HG03097 (cell line): ENCODE results near the gene FAM151B.
"Not testable (repeated sequence)": the region's sequence is repeated elsewhere in the genome, so short reads cannot be mapped to it uniquely, and the experiment has no call there.

Experiments
- ATAC-seq: cut with Tn5 transposase; IDR thresholded peaks from one replicate; pipeline ENCODE4 v1.9.1; 2021; ENCODE audit not compliant: unreplicated experiment, low FRiP score

The FAM151B gene

DNA sequence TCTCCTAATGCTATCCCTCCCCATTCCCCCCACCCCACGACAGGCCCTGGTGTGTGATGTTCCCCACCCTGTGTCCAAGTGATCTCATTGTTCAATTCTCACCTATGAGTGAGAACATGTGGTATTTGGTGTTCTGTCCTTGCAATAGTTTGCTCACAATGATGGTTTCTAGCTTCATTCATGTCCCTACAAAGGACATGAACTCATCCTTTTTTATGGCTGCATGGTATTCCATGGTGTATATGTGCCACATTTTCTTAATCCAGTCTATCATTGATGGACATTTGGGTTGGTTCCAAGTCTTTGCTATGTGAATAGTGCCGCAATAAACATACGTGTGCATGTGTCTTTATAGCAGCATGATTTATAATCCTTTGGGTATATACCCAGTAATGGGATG lies 92.4 kb downstream of the FAM151B start:
- not testable (repeated sequence) for ATAC-seq

DNA sequence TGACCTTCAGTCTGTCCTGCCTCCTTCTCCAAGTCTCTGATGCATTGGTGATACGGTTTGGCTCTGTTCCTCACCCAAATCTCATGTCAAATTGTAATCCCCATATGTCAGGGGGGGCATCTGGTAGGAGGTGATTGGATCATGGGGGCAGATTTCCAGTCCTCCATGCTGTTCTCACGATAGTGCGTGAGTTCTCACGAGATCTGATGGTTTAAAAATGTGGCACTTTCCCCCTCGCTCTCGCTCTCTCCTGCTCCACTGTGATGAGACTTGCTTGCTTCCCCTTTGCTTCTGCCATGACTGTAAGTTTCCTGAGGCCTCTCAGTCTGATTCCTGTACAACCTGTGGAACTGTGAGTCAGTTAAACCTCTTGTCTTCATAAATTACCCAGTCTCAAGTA lies 96.9 kb downstream of the FAM151B start:
- no peak for ATAC-seq

DNA sequence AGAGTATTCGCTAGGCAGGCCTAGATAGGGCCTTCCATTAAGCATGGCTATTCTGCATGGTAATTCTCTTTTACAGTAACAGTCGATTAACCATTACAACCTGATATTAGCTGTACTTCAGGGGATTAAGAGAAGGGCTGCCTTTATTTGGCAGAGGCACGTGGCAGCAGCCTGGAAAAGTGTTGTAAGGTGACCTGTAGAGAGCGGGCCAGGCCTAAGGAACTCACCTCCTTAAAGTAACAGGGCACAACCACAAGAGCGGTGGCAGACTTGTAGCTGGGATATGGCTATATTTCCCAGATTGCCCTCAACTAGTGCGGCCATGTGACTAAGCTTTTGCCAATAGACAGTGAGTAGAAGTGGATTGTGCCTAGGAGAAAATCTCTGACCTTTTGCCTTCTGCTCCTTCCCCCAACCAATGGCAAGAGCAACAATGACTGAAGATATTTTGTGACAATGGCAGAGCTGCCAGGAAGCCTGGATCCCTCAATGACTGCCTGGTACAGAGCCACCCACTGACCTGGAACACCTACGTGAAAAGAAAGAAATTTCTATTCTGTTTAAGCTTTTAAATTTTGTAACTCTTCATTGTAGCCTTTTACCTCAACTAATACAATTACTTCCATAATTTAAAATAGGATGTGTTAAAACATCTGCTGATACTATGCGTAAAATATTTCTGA lies 101.1 kb downstream of the FAM151B start:
- ATAC-seq = no peak

GRCh38 chr5:80590766-80591165 lies 102.9 kb downstream of the FAM151B start:
- no peak for ATAC-seq

GRCh38 chr5:80591352-80591751 lies 103.5 kb downstream of the FAM151B start:
- no peak for ATAC-seq

DNA sequence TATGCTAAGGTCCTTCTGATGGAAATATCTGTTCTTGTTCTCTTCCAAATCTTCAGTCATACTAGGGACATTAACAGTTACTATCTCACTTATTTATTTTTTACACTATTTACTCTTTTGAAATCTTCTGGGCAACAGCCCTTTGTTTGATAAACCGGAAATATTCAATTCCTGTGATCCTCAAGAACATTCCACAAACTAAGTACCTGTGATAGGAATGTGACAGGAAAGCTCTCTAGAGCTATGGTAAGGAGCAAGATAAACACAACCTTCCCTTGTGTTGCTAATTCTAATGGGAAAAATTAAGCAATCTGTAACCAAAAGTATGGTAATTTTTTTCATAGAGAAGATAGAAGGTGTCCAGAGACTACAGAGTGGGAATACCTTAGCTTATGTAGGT lies 104.2 kb downstream of the FAM151B start:
- no peak for ATAC-seq
